Measurements from ENCODE around the gene P2RX3.

P2RX3 gene

GRCh38 chr11:57324886-57325734 lies 13.0 kb upstream of the P2RX3 start, which contains the start of gene TNKS1BP1:
TNKS1BP1 (minus strand) TSS chr11:57324952; CDS start chr11:57321885, 3,067 bp downstream.
- TF ChIP-seq CTCF (IDR thresholded peaks at IDR 0.05) = no peak

DNA sequence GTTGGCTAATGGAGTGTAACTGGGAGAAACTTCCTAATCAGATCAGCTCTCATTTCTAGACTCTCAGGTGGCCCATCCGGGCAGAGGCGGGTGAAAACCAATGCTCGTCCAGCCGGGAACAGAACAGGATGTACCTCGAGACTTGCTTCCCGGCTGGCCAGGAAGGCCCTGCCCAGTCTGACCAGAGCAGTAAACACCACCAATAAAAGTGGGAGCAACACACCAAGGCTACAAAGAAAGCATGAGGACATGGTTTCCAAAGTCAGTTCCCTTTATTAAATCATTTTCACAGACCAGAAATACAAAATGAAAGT lies 12.5 kb upstream of the P2RX3 start:
- no peak for TF ChIP-seq CTCF (IDR thresholded peaks at IDR 0.05)

- TF ChIP-seq CTCF (IDR thresholded peaks at IDR 0.05) = no peak
These were observed 10.4 kb upstream of the P2RX3 start for GRCh38 chr11:57327721-57328120.

GRCh38 chr11:57330029-57330428 lies 8.1 kb upstream of the P2RX3 start:
- no peak for TF ChIP-seq CTCF (IDR thresholded peaks at IDR 0.05)

- no peak for TF ChIP-seq CTCF (IDR thresholded peaks at IDR 0.05)
These were observed 6.4 kb upstream of the P2RX3 start for GRCh38 chr11:57331720-57332119.

DNA sequence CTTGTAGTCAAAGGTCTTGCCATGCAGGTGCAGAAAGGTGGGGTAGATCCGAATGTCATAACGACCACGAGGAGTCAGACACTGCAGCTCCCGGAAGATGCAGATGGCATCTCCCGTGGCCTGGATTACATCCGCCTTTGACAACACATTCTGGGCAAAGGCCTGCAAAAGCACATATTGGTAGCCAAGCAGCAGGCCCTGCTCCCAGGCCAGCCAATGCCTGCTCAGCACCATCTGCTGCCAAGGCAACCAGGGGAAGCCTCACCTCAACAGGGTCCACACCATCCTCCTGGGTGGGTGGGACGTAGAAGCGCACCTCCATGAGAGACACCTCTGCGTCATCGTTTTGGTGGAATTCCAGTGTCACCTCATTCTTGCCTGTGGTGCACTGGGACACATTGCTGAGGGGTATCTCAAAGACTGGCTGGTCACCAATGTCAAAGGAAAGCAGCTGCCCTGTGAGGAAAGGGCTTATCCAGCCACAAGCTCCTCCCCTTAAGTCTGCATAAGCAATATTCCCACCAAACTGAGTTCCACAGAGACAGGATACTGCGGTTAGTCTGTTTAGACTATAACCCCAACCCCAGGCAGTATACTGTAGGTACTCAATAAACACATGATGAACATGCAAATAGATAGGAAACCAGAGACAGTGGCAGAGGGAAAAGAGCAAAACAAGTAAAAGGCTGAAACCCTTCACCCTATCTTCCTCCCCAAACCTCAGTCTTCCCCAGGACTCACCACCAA lies 5.3 kb upstream of the P2RX3 start:
- TF ChIP-seq CTCF (IDR thresholded peaks at IDR 0.05) = no peak

DNA sequence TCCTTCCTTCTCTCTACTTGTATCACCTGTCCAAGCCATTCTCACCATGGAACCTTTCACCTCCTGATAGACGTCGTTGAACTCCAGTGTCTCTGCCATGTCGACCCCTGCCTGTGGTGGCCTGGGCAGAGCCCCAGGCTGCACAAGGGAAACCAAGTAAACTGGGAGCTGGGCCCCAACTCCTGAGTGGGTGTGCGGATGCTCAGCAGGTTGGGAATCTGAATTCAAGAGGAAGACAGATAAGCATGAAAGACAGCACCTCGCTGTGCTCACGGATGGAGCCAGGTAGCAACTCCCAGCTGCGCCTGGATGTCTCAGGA lies 3.2 kb upstream of the P2RX3 start:
- no peak for TF ChIP-seq CTCF (IDR thresholded peaks at IDR 0.05)
